H1 (cell line): ENCODE results near the gene WNT9A. TPM values are rescaled to one million over a fixed set of nuclear protein-coding genes. Genes with fewer than 3 reads are reported as not detected.
A peak's percentile ranks its signal among the peaks of the same experiment; 100 is the strongest.

Source experiments
- CTCF ChIA-PET: fragments of 300-600 bp; sonication (Branson Sonifier 250); formaldehyde crosslinking; loops from one replicate; lab custom pipeline; 2021; ENCODE audit not compliant: partially characterized antibody; lab: Charles Lee
- POLR2A ChIA-PET: fragments of 300-600 bp; sonication (Branson Sonifier 250); formaldehyde crosslinking; loops from one replicate; lab custom pipeline; 2021; ENCODE audit warnings: inconsistent platforms; ENCODE audit not compliant: partially characterized antibody; lab: Charles Lee
- DNase-seq, 2 experiments: peaks; one replicate each; pipeline versions ENCODE4 v3.0.0 to v3.0.0-alpha.2; 2010 to 2022; ENCODE audit warnings: low spot score in 2 of 2, low read depth in 1 of 2, mixed read lengths in 1 of 2
- FAIRE-seq: peaks from 2 replicates; lab custom pipeline; 2011; peaks lifted over from hg19 to GRCh38; lab: Jason Lieb, UNC
- H2AFZ ChIP-seq: 2 replicates; pipeline ENCODE4 v1.8.1; 2012; ENCODE audit warnings: low read length, inconsistent platforms
- H2AK5ac ChIP-seq: 2 replicates; pipeline ENCODE4 v1.6.1; 2013; ENCODE audit warnings: low read depth, low read length
- H2BK120ac ChIP-seq: replicated peaks from 2 replicates; pipeline ENCODE3; 2013; ENCODE audit warnings: low read depth, low read length, inconsistent platforms
- H2BK12ac ChIP-seq: 2 replicates; pipeline ENCODE4 v1.6.1; 2013; ENCODE audit warnings: low read depth, low read length
- H2BK15ac ChIP-seq: 2 replicates; pipeline ENCODE4 v1.6.1; 2013; ENCODE audit warnings: low read length
- H2BK20ac ChIP-seq: 2 replicates; pipeline ENCODE4 v1.6.1; 2013; ENCODE audit warnings: low read length
- H2BK5ac ChIP-seq: 2 replicates; pipeline ENCODE4 v1.6.1; 2013; ENCODE audit warnings: low read depth, low read length
- H3K14ac ChIP-seq: 2 replicates; pipeline ENCODE4 v1.6.1; 2013; ENCODE audit warnings: inconsistent platforms; ENCODE audit not compliant: insufficient read length
- H3K18ac ChIP-seq: 2 replicates; pipeline ENCODE4 v1.6.1; 2013; ENCODE audit warnings: low read length; ENCODE audit errors: extremely low read depth
- H3K23ac ChIP-seq: 2 replicates; pipeline ENCODE4 v1.6.1; 2013; ENCODE audit warnings: inconsistent platforms; ENCODE audit not compliant: insufficient read length
- H3K23me2 ChIP-seq: 2 replicates; pipeline ENCODE4 v1.6.1; 2013; ENCODE audit warnings: low read depth, low read length
- H3K27ac ChIP-seq: 2 replicates; pipeline ENCODE4 v1.6.1; 2011; ENCODE audit warnings: low read depth, low read length, inconsistent platforms
- H3K27me3 ChIP-seq, 4 experiments: replicated peaks in 1 of 4; 1 replicate in 1 of 4; 2 replicates in 3 of 4; pipeline versions ENCODE4 v1.6.1 to v1.8.1; 2011 to 2013; ENCODE audit warnings: low read length in 3 of 4, mild to moderate bottlenecking in 3 of 4, inconsistent platforms in 2 of 4, mixed read lengths in 2 of 4, moderate library complexity in 1 of 4; ENCODE audit not compliant: control insufficient read depth in 3 of 4, insufficient read depth in 3 of 4; ENCODE audit errors: extremely low read depth in 1 of 4
- H3K36me3 ChIP-seq, 4 experiments: 2 replicates each; pipeline versions ENCODE4 v1.6.1 to v1.8.1; 2011 to 2013; ENCODE audit warnings: mild to moderate bottlenecking in 4 of 4, low read length in 3 of 4, moderate library complexity in 2 of 4, control low read depth in 1 of 4, inconsistent platforms in 1 of 4; ENCODE audit not compliant: insufficient read depth in 4 of 4, control insufficient read depth in 2 of 4
- H3K4ac ChIP-seq: replicated peaks from 2 replicates; pipeline ENCODE3; 2013; ENCODE audit warnings: low read length, low read depth, mixed read lengths, inconsistent platforms; ENCODE audit not compliant: insufficient read length
- H3K4me1 ChIP-seq, 4 experiments: replicated peaks in 1 of 4; 1 replicate in 1 of 4; 2 replicates in 3 of 4; pipeline versions ENCODE4 v1.6.1 to v1.8.1; 2011 to 2013; ENCODE audit warnings: low read length in 3 of 4, inconsistent platforms in 2 of 4, mixed read lengths in 1 of 4; ENCODE audit not compliant: insufficient read depth in 4 of 4, control insufficient read depth in 3 of 4
- H3K4me2 ChIP-seq, 2 experiments: 2 replicates each; pipeline versions ENCODE4 v1.6.1 to v1.8.1; 2011 to 2013; ENCODE audit warnings: low read depth in 2 of 2, low read length in 2 of 2, control low read depth in 1 of 2, inconsistent platforms in 1 of 2, mild to moderate bottlenecking in 1 of 2; ENCODE audit not compliant: insufficient read depth in 1 of 2
- H3K4me3 ChIP-seq, 4 experiments: fragments of 200-600, 300-600 bp in 1 of 4; sonication (generic), shearing (Covaris generic), sonication (Bioruptor Twin) in 1 of 4; 2 replicates each; pipeline versions ENCODE4 v1.5.1 to v1.8.1; 2011 to 2016; ENCODE audit warnings: low read length in 4 of 4, low read depth in 3 of 4, control low read depth in 2 of 4, inconsistent platforms in 2 of 4, mild to moderate bottlenecking in 2 of 4, mixed read lengths in 1 of 4, moderate library complexity in 1 of 4; ENCODE audit not compliant: insufficient read depth in 2 of 4; ENCODE audit errors: extremely low read depth in 1 of 4
- H3K56ac ChIP-seq: replicated peaks from 2 replicates; pipeline ENCODE3; 2013; ENCODE audit warnings: low read depth, mild to moderate bottlenecking, mixed read lengths, low read length, inconsistent platforms; ENCODE audit not compliant: insufficient read length
- H3K79me1 ChIP-seq: 2 replicates; pipeline ENCODE4 v1.6.1; 2013; ENCODE audit warnings: low read depth, low read length, control low read depth
- H3K79me2 ChIP-seq, 2 experiments: 2 replicates each; pipeline versions ENCODE4 v1.6.1 to v1.8.1; 2012 to 2013; ENCODE audit warnings: low read length in 2 of 2, mild to moderate bottlenecking in 2 of 2, inconsistent platforms in 1 of 2; ENCODE audit not compliant: insufficient read depth in 2 of 2, control insufficient read depth in 1 of 2
- H3K9ac ChIP-seq, 4 experiments: replicated peaks in 1 of 4; 1 replicate in 1 of 4; 2 replicates in 3 of 4; pipeline versions ENCODE4 v1.6.1 to v1.8.1; 2011 to 2013; ENCODE audit warnings: low read depth in 3 of 4, low read length in 3 of 4, control low read depth in 2 of 4, mild to moderate bottlenecking in 2 of 4, moderate library complexity in 2 of 4, inconsistent platforms in 1 of 4; ENCODE audit errors: extremely low read depth in 1 of 4
- H3K9me3 ChIP-seq, 2 experiments: 2 replicates each; pipeline versions ENCODE4 v1.6.1 to v1.8.1; 2012 to 2013; ENCODE audit warnings: mild to moderate bottlenecking in 2 of 2, moderate library complexity in 2 of 2, control low read depth in 1 of 2, inconsistent platforms in 1 of 2, low read depth in 1 of 2, low read length in 1 of 2, mixed read lengths in 1 of 2; ENCODE audit not compliant: insufficient read depth in 2 of 2
- H4K20me1 ChIP-seq, 2 experiments: replicated peaks in 1 of 2; 2 replicates each; pipeline versions ENCODE3 to v1.8.1; 2011 to 2013; ENCODE audit warnings: inconsistent platforms in 2 of 2, low read length in 2 of 2, mild to moderate bottlenecking in 1 of 2; ENCODE audit not compliant: insufficient read depth in 2 of 2, control insufficient read depth in 1 of 2
- H4K5ac ChIP-seq: 2 replicates; pipeline ENCODE4 v1.6.1; 2013; ENCODE audit warnings: low read length, low read depth, mixed read lengths, inconsistent platforms; ENCODE audit not compliant: insufficient read length
- H4K8ac ChIP-seq: 2 replicates; pipeline ENCODE4 v1.8.0; 2013; ENCODE audit warnings: mild to moderate bottlenecking, moderate library complexity, low read length, inconsistent platforms; ENCODE audit not compliant: insufficient read depth; ENCODE audit errors: extremely low read depth
- H4K91ac ChIP-seq: replicated peaks from 2 replicates; pipeline ENCODE3; 2013; ENCODE audit warnings: low read length, mixed read lengths, inconsistent platforms; ENCODE audit not compliant: insufficient read length
- ATF2 ChIP-seq: IDR thresholded peaks from 2 replicates; pipeline ENCODE4 v1.6.1; 2012; ENCODE audit warnings: low read length, inconsistent platforms
- E2F6 ChIP-seq: IDR thresholded peaks from 2 replicates; pipeline ENCODE4 v1.6.1; 2012; ENCODE audit warnings: inconsistent platforms
- EGR1 ChIP-seq: IDR thresholded peaks from 2 replicates; pipeline ENCODE4 v1.6.1; 2011; ENCODE audit warnings: low read depth, low read length, borderline replicate concordance
- EZH2 ChIP-seq: fragments of 200-600 bp; sonication (generic); IDR thresholded peaks from 2 replicates; pipeline ENCODE4 v1.7.1; 2012; ENCODE audit warnings: low read depth, mild to moderate bottlenecking, moderate library complexity, low read length, inconsistent platforms; ENCODE audit not compliant: severe bottlenecking
- MAFK ChIP-seq: IDR thresholded peaks from 2 replicates; pipeline ENCODE4 v1.6.1; 2012; ENCODE audit warnings: low read depth, mild to moderate bottlenecking, improper control_type of control experiment, low read length
- POU5F1 ChIP-seq: IDR thresholded peaks from 2 replicates; pipeline ENCODE4 v1.6.1; 2011; ENCODE audit warnings: low read depth, mild to moderate bottlenecking, low read length, moderate library complexity
- YY1 ChIP-seq: IDR thresholded peaks from 2 replicates; pipeline ENCODE4 v1.6.1; 2011; ENCODE audit warnings: low read depth, mild to moderate bottlenecking, low read length
- WGBS, 2 experiments: shearing (Covaris generic) in 1 of 2; methylation state at CpG; one replicate each; pipeline versions ENCODE4 v1.1.6 to v1.1.7; 2013 to 2015; ENCODE audit warnings: low lambda C conversion rate in 2 of 2, mixed read lengths in 2 of 2, inconsistent platforms in 1 of 2, low coverage in 1 of 2, missing lambda C conversion rate in 1 of 2; ENCODE audit not compliant: insufficient replicate concordance in 2 of 2, insufficient coverage in 1 of 2, insufficient read length in 1 of 2; ENCODE audit errors: extremely low coverage in 1 of 2, missing lambda C conversion rate in 1 of 2; 5-methylcytosine and 5-hydroxymethylcytosine counted together
- polyA plus RNA-seq, 7 experiments: library from polyadenylated mRNA; depleted of rRNA in 3 of 7; stranded (reverse) in 5 of 7; unstranded in 2 of 7; fragments of >200 nt in 5 of 7; fragments of 200-250 nt in 2 of 7; gene quantifications; 1 replicate in 5 of 7; 2 replicates in 1 of 7; 4 replicates in 1 of 7; pipeline versions ENCODE4 v1.2.1 to v1.2.3, GENCODE V29; 2011 to 2013; ENCODE audit warnings: missing spikeins in 2 of 7, mixed read lengths in 2 of 7
- total RNA-seq: library from RNA; stranded (reverse); fragmentation: NEBNext Ultra II Directional; extraction: Animal tissue kit (Norgen Biotek cat#: 25700); gene quantifications from 2 replicates; pipeline ENCODE4 v1.2.1, GENCODE V29; 2021

Gene WNT9A
- total and polyA plus RNA-seq, 2 of the 8 experiments (the other 6 are each of a cell fraction or from before 2014, with no cell fraction given): 1.1 to 1.5 TPM

GRCh38 chr1:227896710-227897655 lies 50.7 kb downstream of the WNT9A start:
- 91% methylated on average over 5 of the region's 9 CpGs; no CpG with 5 or more reads in 1 of the 2 experiments for WGBS, 2 experiments
- Histone ChIP-seq H3K27ac (no peak overlapping the region), H3K23ac (no peak overlapping the region), H2BK15ac (peak overlapping the region; percentile 46; the same call in 1 of the 2 replicates), H2BK120ac (no peak overlapping the region), H3K4ac (no peak overlapping the region), H4K20me1 (no peaks in the 10 kb centered on the region), H3K14ac (no peak overlapping the region), H3K27me3 (no peaks in the 10 kb centered on the region), H3K56ac (no peak overlapping the region), H2AFZ (no peak overlapping the region), H3K79me1 (no peaks in the 10 kb centered on the region), H3K36me3 (no peaks in the 10 kb centered on the region), H2BK5ac (0 out of 2 replicates have a peak overlapping the region, but pooled peaks have one; percentile 24), H3K23me2 (no peaks in the 10 kb centered on the region), H2BK20ac (no peak overlapping the region; the same call in 1 of the 2 replicates), H4K91ac (no peak overlapping the region), H3K9ac (no peak overlapping the region), H4K8ac (no peak overlapping the region), H3K4me1 (peaks cover 0 to 15% (median 2%) of the 10 kb centered on the region in 4 experiments; a peak in 4 of 7 replicates), H3K18ac (no peak overlapping the region), H3K4me3 (no peak overlapping the region), H2BK12ac (no peak overlapping the region), H2AK5ac (no peak overlapping the region), H3K4me2 (no peak overlapping the region), H3K79me2 (no peaks in the 10 kb centered on the region), H3K9me3 (no peaks in the 10 kb centered on the region), H4K5ac (no peak overlapping the region)
- ChIA-PET CTCF (interaction anchor here (0.9 to 2.6 kb wide), 7 partner anchors 9 to 134 kb away, joined by 3 to 7 read pairs (median 4); no protein-coding TSS in a partner anchor), POLR2A (interaction anchor here (0.6 to 1.6 kb wide), 2 partner anchors 9 to 1258 kb away, joined by 3 to 5 read pairs; no protein-coding TSS in a partner anchor)
- TF ChIP-seq MAFK (no peak), EGR1 (no peak), POU5F1 (no peak), ATF2 (no peak), E2F6 (no peak), EZH2 (no peak), YY1 (no peak)
- peak in 1 of 2 experiments; percentile 33 for DNase-seq
- FAIRE-seq: no peak
